ENCODE results near the gene PMM1. TPM values are rescaled to one million over a fixed set of nuclear protein-coding genes. Genes with fewer than 3 reads are reported as not detected.

PMM1 gene
- total RNA-seq, 1 donor from 2014 or later, result 39.4 TPM

DNA sequence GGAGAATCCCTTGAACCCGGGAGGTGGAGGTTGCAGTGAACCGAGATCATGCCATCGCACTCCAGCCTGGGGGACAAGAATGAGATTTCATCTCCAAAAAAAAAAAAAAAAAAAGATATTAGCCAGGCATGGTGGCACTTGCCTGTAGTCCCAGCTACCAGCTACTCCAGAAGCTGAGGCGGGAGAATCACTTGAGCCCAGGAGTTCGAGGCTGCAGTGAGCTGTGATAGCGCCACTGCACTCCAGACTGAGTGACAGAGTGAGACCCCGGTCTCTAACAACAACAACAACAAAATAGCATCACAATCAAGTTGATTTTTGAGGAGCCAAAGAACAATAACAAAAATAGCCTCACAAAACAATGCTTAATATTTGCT, 2.3 kb downstream of the PMM1 start:
- H3K4me2 ChIP-seq (ENCODE audit: low read length), result no peak overlapping the region
- no peak overlapping the region for H3K4me3 ChIP-seq (ENCODE audit: insufficient read depth, low read depth, low read length)
- FAIRE-seq (no peak), DNase-seq (ENCODE audit: low read depth) (no peak)
- no peak for TF ChIP-seq EZH2 (IDR thresholded peaks at IDR 0.05; ENCODE audit: insufficient read depth, low read length)
- TF ChIP-seq, protein P1, sequence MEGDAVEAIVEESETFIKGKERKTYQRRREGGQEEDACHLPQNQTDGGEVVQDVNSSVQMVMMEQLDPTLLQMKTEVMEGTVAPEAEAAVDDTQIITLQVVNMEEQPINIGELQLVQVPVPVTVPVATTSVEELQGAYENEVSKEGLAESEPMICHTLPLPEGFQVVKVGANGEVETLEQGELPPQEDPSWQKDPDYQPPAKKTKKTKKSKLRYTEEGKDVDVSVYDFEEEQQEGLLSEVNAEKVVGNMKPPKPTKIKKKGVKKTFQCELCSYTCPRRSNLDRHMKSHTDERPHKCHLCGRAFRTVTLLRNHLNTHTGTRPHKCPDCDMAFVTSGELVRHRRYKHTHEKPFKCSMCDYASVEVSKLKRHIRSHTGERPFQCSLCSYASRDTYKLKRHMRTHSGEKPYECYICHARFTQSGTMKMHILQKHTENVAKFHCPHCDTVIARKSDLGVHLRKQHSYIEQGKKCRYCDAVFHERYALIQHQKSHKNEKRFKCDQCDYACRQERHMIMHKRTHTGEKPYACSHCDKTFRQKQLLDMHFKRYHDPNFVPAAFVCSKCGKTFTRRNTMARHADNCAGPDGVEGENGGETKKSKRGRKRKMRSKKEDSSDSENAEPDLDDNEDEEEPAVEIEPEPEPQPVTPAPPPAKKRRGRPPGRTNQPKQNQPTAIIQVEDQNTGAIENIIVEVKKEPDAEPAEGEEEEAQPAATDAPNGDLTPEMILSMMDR (IDR thresholded peaks at IDR 0.05; ENCODE audit: insufficient read depth, low read depth, low read length), result no peak
- Mint-ChIP-seq H3K9me3 (ENCODE audit: unreplicated experiment) (no peaks in the 10 kb centered on the region), H3K27ac (ENCODE audit: unreplicated experiment) (no peak overlapping the region), H3K4me1 (ENCODE audit: low read depth, unreplicated experiment) (no peaks in the 10 kb centered on the region), H3K4me3 (ENCODE audit: unreplicated experiment) (peak overlapping the region; percentile 92), H3K27me3 (ENCODE audit: low read depth, unreplicated experiment) (no peaks in the 10 kb centered on the region), H3K36me3 (ENCODE audit: low read depth, unreplicated experiment) (peaks cover 19% of the 10 kb centered on the region)
- H3K36me3 ChIP-seq (ENCODE audit: insufficient read depth, low read length), result peaks cover 9% of the 10 kb centered on the region
- no peaks in the 10 kb centered on the region for H3K9me3 ChIP-seq (ENCODE audit: insufficient read depth, low read depth, low read length)
- no peak overlapping the region for H2AFZ ChIP-seq (ENCODE audit: low read depth, low read length)
- no peak overlapping the region for H3K9ac ChIP-seq (ENCODE audit: low read length)
- H3K27me3 ChIP-seq (ENCODE audit: insufficient read depth, low read length), result no peaks in the 10 kb centered on the region
- H4K20me1 ChIP-seq (ENCODE audit: insufficient read depth, low read length), result peaks cover 32% of the 10 kb centered on the region
- peaks cover 29% of the 10 kb centered on the region for H3K79me2 ChIP-seq (ENCODE audit: insufficient read depth, low read length)
- H3K27ac ChIP-seq (ENCODE audit: low read depth, low read length), result no peak overlapping the region
- H3K4me1 ChIP-seq (ENCODE audit: insufficient read depth, low read length), result peaks cover 5% of the 10 kb centered on the region

DNA sequence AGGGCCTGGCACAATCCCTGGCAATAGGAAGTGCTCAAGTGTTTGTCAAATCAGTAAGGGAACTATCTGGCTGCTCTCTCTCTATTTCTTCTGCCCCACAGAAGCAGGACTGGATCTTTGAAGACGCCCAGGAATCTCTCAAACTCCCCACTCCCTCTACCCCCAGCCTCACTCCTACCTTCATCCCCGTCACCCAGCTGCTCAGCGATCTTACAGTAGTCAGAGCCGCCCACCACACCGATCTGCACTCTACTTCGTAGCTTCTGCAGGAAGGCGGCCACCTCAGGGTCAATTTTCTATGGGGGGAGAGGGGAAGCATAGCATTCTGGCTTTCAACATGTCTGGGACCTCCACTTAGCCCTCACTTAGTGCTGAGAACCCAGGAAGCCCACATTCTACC, 3.7 kb downstream of the PMM1 start:
- H2AFZ ChIP-seq (ENCODE audit: low read depth, low read length), result no peak overlapping the region
- H3K9me3 Mint-ChIP-seq (ENCODE audit: unreplicated experiment), result no peaks in the 10 kb centered on the region
- no peak for DNase-seq (ENCODE audit: low read depth)
- peaks cover 33% of the 10 kb centered on the region for H4K20me1 ChIP-seq (ENCODE audit: insufficient read depth, low read length)
- TF ChIP-seq, protein P1 (IDR thresholded peaks at IDR 0.05; ENCODE audit: insufficient read depth, low read depth, low read length), result no peak
- no peak for TF ChIP-seq EZH2 (IDR thresholded peaks at IDR 0.05; ENCODE audit: insufficient read depth, low read length)
- no peak overlapping the region for H3K27ac ChIP-seq (ENCODE audit: low read depth, low read length)
- no peaks in the 10 kb centered on the region for H3K27me3 ChIP-seq (ENCODE audit: insufficient read depth, low read length)
- no peak overlapping the region for H3K4me2 ChIP-seq (ENCODE audit: low read length)
- H3K9ac ChIP-seq (ENCODE audit: low read length), result no peak overlapping the region
- no peak overlapping the region for H3K27ac Mint-ChIP-seq (ENCODE audit: unreplicated experiment)
- no peaks in the 10 kb centered on the region for H3K4me1 Mint-ChIP-seq (ENCODE audit: low read depth, unreplicated experiment)
- H3K4me3 Mint-ChIP-seq (ENCODE audit: unreplicated experiment), result no peak overlapping the region
- H3K4me3 ChIP-seq (ENCODE audit: insufficient read depth, low read depth, low read length), result no peak overlapping the region
- H3K36me3 ChIP-seq (ENCODE audit: insufficient read depth, low read length), result peaks cover 9% of the 10 kb centered on the region
- no peak for FAIRE-seq
- H3K4me1 ChIP-seq (ENCODE audit: insufficient read depth, low read length), result peaks cover 5% of the 10 kb centered on the region
- H3K27me3 Mint-ChIP-seq (ENCODE audit: low read depth, unreplicated experiment), result no peaks in the 10 kb centered on the region
- peaks cover 21% of the 10 kb centered on the region for H3K36me3 Mint-ChIP-seq (ENCODE audit: low read depth, unreplicated experiment)
- H3K9me3 ChIP-seq (ENCODE audit: insufficient read depth, low read depth, low read length), result no peaks in the 10 kb centered on the region
- H3K79me2 ChIP-seq (ENCODE audit: insufficient read depth, low read length), result peaks cover 29% of the 10 kb centered on the region

DNA sequence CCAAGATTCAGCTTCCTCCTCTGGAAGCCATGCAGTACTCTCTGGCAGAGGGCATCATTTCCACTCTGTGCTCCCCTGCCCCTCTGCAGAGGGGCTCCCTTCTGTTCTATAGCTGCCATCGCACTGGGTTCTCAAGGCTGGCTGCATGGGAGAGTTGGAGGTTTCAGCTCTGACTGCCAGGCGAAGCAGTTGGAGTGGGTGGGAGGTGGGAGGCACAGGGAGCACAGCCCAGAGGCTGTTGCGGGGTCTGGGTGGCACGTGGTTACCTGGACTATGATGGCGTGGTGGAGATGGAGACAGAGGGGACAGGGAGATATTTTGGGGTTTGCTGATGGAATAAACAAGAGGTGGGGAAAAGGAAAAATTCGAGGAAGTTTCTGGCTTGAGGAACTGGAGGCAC, 4.8 kb downstream of the PMM1 start:
- Histone ChIP-seq H3K27ac (ENCODE audit: low read depth, low read length) (no peak overlapping the region), H3K4me3 (ENCODE audit: insufficient read depth, low read depth, low read length) (no peak overlapping the region), H3K9ac (ENCODE audit: low read length) (no peak overlapping the region), H2AFZ (ENCODE audit: low read depth, low read length) (no peak overlapping the region), H3K27me3 (ENCODE audit: insufficient read depth, low read length) (no peaks in the 10 kb centered on the region), H3K79me2 (ENCODE audit: insufficient read depth, low read length) (peaks cover 29% of the 10 kb centered on the region), H3K9me3 (ENCODE audit: insufficient read depth, low read depth, low read length) (no peaks in the 10 kb centered on the region), H4K20me1 (ENCODE audit: insufficient read depth, low read length) (peaks cover 34% of the 10 kb centered on the region), H3K4me2 (ENCODE audit: low read length) (no peak overlapping the region), H3K36me3 (ENCODE audit: insufficient read depth, low read length) (peaks cover 9% of the 10 kb centered on the region), H3K4me1 (ENCODE audit: insufficient read depth, low read length) (peaks cover 5% of the 10 kb centered on the region)
- Mint-ChIP-seq H3K27ac (ENCODE audit: unreplicated experiment) (peak overlapping the region; percentile 75), H3K36me3 (ENCODE audit: low read depth, unreplicated experiment) (peaks cover 21% of the 10 kb centered on the region), H3K9me3 (ENCODE audit: unreplicated experiment) (no peaks in the 10 kb centered on the region), H3K4me1 (ENCODE audit: low read depth, unreplicated experiment) (no peaks in the 10 kb centered on the region), H3K27me3 (ENCODE audit: low read depth, unreplicated experiment) (no peaks in the 10 kb centered on the region), H3K4me3 (ENCODE audit: unreplicated experiment) (no peak overlapping the region)
- TF ChIP-seq, protein P1 (IDR thresholded peaks at IDR 0.05; ENCODE audit: insufficient read depth, low read depth, low read length), result no peak
- TF ChIP-seq EZH2 (IDR thresholded peaks at IDR 0.05; ENCODE audit: insufficient read depth, low read length), result no peak
- FAIRE-seq (no peak), DNase-seq (ENCODE audit: low read depth) (no peak)
